Smooth muscle cell (in vitro differentiated cells): ENCODE results near the gene ACOX3. TPM values are rescaled to one million over a fixed set of nuclear protein-coding genes. Genes with fewer than 3 reads are reported as not detected.

Experiments used
- DNase-seq: peaks from one replicate; lab custom pipeline; 2025; ENCODE audit not compliant: unreplicated experiment; lab: John Stamatoyannopoulos, UW
- H2AFZ ChIP-seq: fragments of 200-600 bp; sonication (generic); 2 replicates; pipeline ENCODE4 v1.6.0; 2016; ENCODE audit warnings: antibody characterized with exemption, low read depth, mild to moderate bottlenecking
- H3F3A ChIP-seq: fragments of 200-600 bp; sonication (generic); 2 replicates; pipeline ENCODE4 v1.6.0; 2017; ENCODE audit warnings: antibody characterized with exemption, low read depth
- H3K27ac ChIP-seq: fragments of 200-600 bp; sonication (generic); 2 replicates; pipeline ENCODE4 v1.5.1; 2016; ENCODE audit warnings: low read depth, mild to moderate bottlenecking
- H3K27me3 ChIP-seq: fragments of 200-600 bp; sonication (generic); 2 replicates; pipeline ENCODE4 v1.6.1; 2016; ENCODE audit warnings: low read depth, mild to moderate bottlenecking
- H3K36me3 ChIP-seq: fragments of 200-600 bp; sonication (generic); 2 replicates; pipeline ENCODE4 v1.5.1; 2016; ENCODE audit warnings: low read depth
- H3K4me1 ChIP-seq: fragments of 200-600 bp; sonication (generic); 2 replicates; pipeline ENCODE4 v1.5.1; 2016; ENCODE audit warnings: low read depth
- H3K4me2 ChIP-seq: fragments of 200-600 bp; sonication (generic); 2 replicates; pipeline ENCODE4 v1.6.0; 2016; ENCODE audit warnings: mild to moderate bottlenecking
- H3K4me3 ChIP-seq: fragments of 200-600 bp; sonication (generic); 2 replicates; pipeline ENCODE4 v1.5.1; 2016; ENCODE audit warnings: mild to moderate bottlenecking
- H3K79me2 ChIP-seq: fragments of 200-600 bp; sonication (generic); 2 replicates; pipeline ENCODE4 v1.6.0; 2016; ENCODE audit warnings: low read depth, mild to moderate bottlenecking
- H3K9ac ChIP-seq: fragments of 200-600 bp; sonication (generic); 2 replicates; pipeline ENCODE4 v1.6.0; 2016; ENCODE audit warnings: low read depth
- H3K9me3 ChIP-seq: fragments of 200-600 bp; sonication (generic); replicated peaks from 2 replicates; pipeline ENCODE4 v1.5.1; 2016; ENCODE audit warnings: low read depth
- H4K20me1 ChIP-seq: fragments of 200-600 bp; sonication (generic); 2 replicates; pipeline ENCODE4 v1.6.0; 2016; ENCODE audit warnings: low read depth
- CTCF ChIP-seq: fragments of 200-600 bp; sonication (generic); IDR thresholded peaks from 2 replicates; pipeline ENCODE4 v1.5.1; 2017; ENCODE audit warnings: borderline replicate concordance, mild to moderate bottlenecking, antibody characterized with exemption; ENCODE audit not compliant: insufficient read depth, poor library complexity, severe bottlenecking
- WGBS: methylation state at CpG from one replicate; pipeline ENCODE4 v1.1.7; 2016; ENCODE audit warnings: low lambda C conversion rate; 5-methylcytosine and 5-hydroxymethylcytosine counted together
- polyA plus RNA-seq: library from polyadenylated mRNA; unstranded; fragments of >200 nt; fragmentation: Nextera tagmentation; extraction: Ambion mirVana; gene quantifications from 2 replicates; pipeline ENCODE4 v1.2.1, GENCODE V29; 2016
- total RNA-seq: library from RNA; depleted of rRNA; stranded (reverse); fragments of >200 nt; gene quantifications from 2 replicates; pipeline ENCODE4 v1.2.3, GENCODE V29; 2014

Gene ACOX3
- total and polyA plus RNA-seq, 2 experiments from 2014 or later: 25.0 to 27.9 TPM

- H3K27ac ChIP-seq: no peak overlapping the region
- peaks cover 4% of the 10 kb centered on the region for H4K20me1 ChIP-seq
- no peaks in the 10 kb centered on the region for H3K36me3 ChIP-seq
- no peaks in the 10 kb centered on the region for H3K9me3 ChIP-seq
- no peak overlapping the region for H3K9ac ChIP-seq
- H3F3A ChIP-seq: no peaks in the 10 kb centered on the region
- no peak overlapping the region for H2AFZ ChIP-seq
- H3K79me2 ChIP-seq: peaks cover 14% of the 10 kb centered on the region
- TF ChIP-seq CTCF: no peak
- H3K4me1 ChIP-seq: peaks cover 4% of the 10 kb centered on the region
- H3K4me2 ChIP-seq: no peak overlapping the region
- no peaks in the 10 kb centered on the region for H3K27me3 ChIP-seq
- no peak for DNase-seq
- no peak overlapping the region for H3K4me3 ChIP-seq
- WGBS: 91% methylated on average over 21 of the region's 21 CpGs
These were observed 6.1 kb downstream of the ACOX3 start for GRCh38 chr4:8434251-8435073.

- H4K20me1 ChIP-seq: peaks cover 4% of the 10 kb centered on the region
- H3K4me3 ChIP-seq: no peak overlapping the region
- H3K27ac ChIP-seq: peak overlapping the region; percentile 3
- H3K4me1 ChIP-seq: peaks cover 2% of the 10 kb centered on the region
- H3K79me2 ChIP-seq: peaks cover 4% of the 10 kb centered on the region
- H3K9me3 ChIP-seq: no peaks in the 10 kb centered on the region
- H3F3A ChIP-seq: no peaks in the 10 kb centered on the region
- H3K36me3 ChIP-seq: no peaks in the 10 kb centered on the region
- TF ChIP-seq CTCF: no peak
- no peak overlapping the region for H2AFZ ChIP-seq
- DNase-seq: no peak
- H3K9ac ChIP-seq: no peak overlapping the region
- peak overlapping the region; percentile 25 for H3K4me2 ChIP-seq
- no peaks in the 10 kb centered on the region for H3K27me3 ChIP-seq
- 58% methylated on average over 5 of the region's 5 CpGs for WGBS
These were observed 7.4 kb downstream of the ACOX3 start for GRCh38 chr4:8433136-8433535.

- Histone ChIP-seq H4K20me1 (peaks cover 4% of the 10 kb centered on the region), H3K4me1 (peaks cover 6% of the 10 kb centered on the region), H3K27me3 (no peaks in the 10 kb centered on the region), H3F3A (no peaks in the 10 kb centered on the region), H3K4me3 (no peak overlapping the region), H2AFZ (no peak overlapping the region), H3K36me3 (no peaks in the 10 kb centered on the region), H3K9me3 (no peaks in the 10 kb centered on the region), H3K79me2 (peaks cover 8% of the 10 kb centered on the region), H3K9ac (no peak overlapping the region), H3K4me2 (no peak overlapping the region), H3K27ac (no peak overlapping the region)
- no peak for TF ChIP-seq CTCF
- 94% methylated on average over 5 of the region's 5 CpGs for WGBS
- no peak for DNase-seq
These were observed 9.0 kb downstream of the ACOX3 start for GRCh38 chr4:8431553-8431952.
